Gastroesophageal sphincter (tissue), 3 donors: Measurements from ENCODE around the gene DUXA.

ENCODE experiments used
- CTCF ChIP-seq, 4 experiments: fragments of 200-600 bp in 2 of 4; fragments of 450-650 bp in 2 of 4; sonication (generic) in 1 of 4; IDR thresholded peaks; one replicate each; pipeline ENCODE4 v1.5.1; 2017 to 2019; ENCODE audit warnings: antibody characterized with exemption in 4 of 4, mild to moderate bottlenecking in 2 of 4, moderate library complexity in 2 of 4
- EP300 ChIP-seq: sonication (generic); formaldehyde crosslinking; IDR thresholded peaks from one replicate; pipeline ENCODE4 v1.6.1; 2017; ENCODE audit warnings: antibody characterized with exemption, mild to moderate bottlenecking
- POLR2A ChIP-seq, 2 donors: fragments of 450-650 bp; IDR thresholded peaks; one replicate each; pipeline ENCODE4 v1.6.1; 2017; ENCODE audit warnings: antibody characterized with exemption in 2 of 2, mild to moderate bottlenecking in 2 of 2, moderate library complexity in 1 of 2
- POLR2AphosphoS5 ChIP-seq: sonication (generic); formaldehyde crosslinking; IDR thresholded peaks from one replicate; pipeline ENCODE4 v1.6.1; 2017; ENCODE audit warnings: antibody characterized with exemption

- TF ChIP-seq EP300 = no peak
- no peak for TF ChIP-seq CTCF (IDR thresholded peaks at IDR 0.05)
- TF ChIP-seq POLR2AphosphoS5 = no peak
- no peak for TF ChIP-seq POLR2A (IDR thresholded peaks at IDR 0.05)
Measured at GRCh38 chr19:57111329-57111644, 56.0 kb downstream of the DUXA start.
